H1 (cell line): ENCODE data around the gene ASB13. TPM values are rescaled to one million over a fixed set of nuclear protein-coding genes. Genes with fewer than 3 reads are reported as not detected.

Source experiments
- CTCF ChIA-PET: fragments of 300-600 bp; sonication (Branson Sonifier 250); formaldehyde crosslinking; loops from one replicate; lab custom pipeline; 2021; ENCODE audit not compliant: partially characterized antibody; lab: Charles Lee
- POLR2A ChIA-PET: fragments of 300-600 bp; sonication (Branson Sonifier 250); formaldehyde crosslinking; loops from one replicate; lab custom pipeline; 2021; ENCODE audit warnings: inconsistent platforms; ENCODE audit not compliant: partially characterized antibody; lab: Charles Lee
- DNase-seq, 2 experiments: peaks; one replicate each; pipeline versions ENCODE4 v3.0.0 to v3.0.0-alpha.2; 2010 to 2022; ENCODE audit warnings: low spot score in 2 of 2, low read depth in 1 of 2, mixed read lengths in 1 of 2
- FAIRE-seq: peaks from 2 replicates; lab custom pipeline; 2011; peaks lifted over from hg19 to GRCh38; lab: Jason Lieb, UNC
- H2AFZ ChIP-seq: 2 replicates; pipeline ENCODE4 v1.8.1; 2012; ENCODE audit warnings: low read length, inconsistent platforms
- H2AK5ac ChIP-seq: 2 replicates; pipeline ENCODE4 v1.6.1; 2013; ENCODE audit warnings: low read depth, low read length
- H2BK120ac ChIP-seq: replicated peaks from 2 replicates; pipeline ENCODE3; 2013; ENCODE audit warnings: low read depth, low read length, inconsistent platforms
- H2BK12ac ChIP-seq: 2 replicates; pipeline ENCODE4 v1.6.1; 2013; ENCODE audit warnings: low read depth, low read length
- H2BK15ac ChIP-seq: 2 replicates; pipeline ENCODE4 v1.6.1; 2013; ENCODE audit warnings: low read length
- H2BK20ac ChIP-seq: 2 replicates; pipeline ENCODE4 v1.6.1; 2013; ENCODE audit warnings: low read length
- H2BK5ac ChIP-seq: 2 replicates; pipeline ENCODE4 v1.6.1; 2013; ENCODE audit warnings: low read depth, low read length
- H3K14ac ChIP-seq: 2 replicates; pipeline ENCODE4 v1.6.1; 2013; ENCODE audit warnings: inconsistent platforms; ENCODE audit not compliant: insufficient read length
- H3K18ac ChIP-seq: 2 replicates; pipeline ENCODE4 v1.6.1; 2013; ENCODE audit warnings: low read length; ENCODE audit errors: extremely low read depth
- H3K23ac ChIP-seq: 2 replicates; pipeline ENCODE4 v1.6.1; 2013; ENCODE audit warnings: inconsistent platforms; ENCODE audit not compliant: insufficient read length
- H3K23me2 ChIP-seq: 2 replicates; pipeline ENCODE4 v1.6.1; 2013; ENCODE audit warnings: low read depth, low read length
- H3K27ac ChIP-seq: 2 replicates; pipeline ENCODE4 v1.6.1; 2011; ENCODE audit warnings: low read depth, low read length, inconsistent platforms
- H3K27me3 ChIP-seq, 4 experiments: replicated peaks in 1 of 4; 1 replicate in 1 of 4; 2 replicates in 3 of 4; pipeline versions ENCODE4 v1.6.1 to v1.8.1; 2011 to 2013; ENCODE audit warnings: low read length in 3 of 4, mild to moderate bottlenecking in 3 of 4, inconsistent platforms in 2 of 4, mixed read lengths in 2 of 4, moderate library complexity in 1 of 4; ENCODE audit not compliant: control insufficient read depth in 3 of 4, insufficient read depth in 3 of 4; ENCODE audit errors: extremely low read depth in 1 of 4
- H3K36me3 ChIP-seq, 4 experiments: 2 replicates each; pipeline versions ENCODE4 v1.6.1 to v1.8.1; 2011 to 2013; ENCODE audit warnings: mild to moderate bottlenecking in 4 of 4, low read length in 3 of 4, moderate library complexity in 2 of 4, control low read depth in 1 of 4, inconsistent platforms in 1 of 4; ENCODE audit not compliant: insufficient read depth in 4 of 4, control insufficient read depth in 2 of 4
- H3K4ac ChIP-seq: replicated peaks from 2 replicates; pipeline ENCODE3; 2013; ENCODE audit warnings: low read length, low read depth, mixed read lengths, inconsistent platforms; ENCODE audit not compliant: insufficient read length
- H3K4me1 ChIP-seq, 4 experiments: replicated peaks in 1 of 4; 1 replicate in 1 of 4; 2 replicates in 3 of 4; pipeline versions ENCODE4 v1.6.1 to v1.8.1; 2011 to 2013; ENCODE audit warnings: low read length in 3 of 4, inconsistent platforms in 2 of 4, mixed read lengths in 1 of 4; ENCODE audit not compliant: insufficient read depth in 4 of 4, control insufficient read depth in 3 of 4
- H3K4me2 ChIP-seq, 2 experiments: 2 replicates each; pipeline versions ENCODE4 v1.6.1 to v1.8.1; 2011 to 2013; ENCODE audit warnings: low read depth in 2 of 2, low read length in 2 of 2, control low read depth in 1 of 2, inconsistent platforms in 1 of 2, mild to moderate bottlenecking in 1 of 2; ENCODE audit not compliant: insufficient read depth in 1 of 2
- H3K4me3 ChIP-seq, 4 experiments: fragments of 200-600, 300-600 bp in 1 of 4; sonication (generic), shearing (Covaris generic), sonication (Bioruptor Twin) in 1 of 4; 2 replicates each; pipeline versions ENCODE4 v1.5.1 to v1.8.1; 2011 to 2016; ENCODE audit warnings: low read length in 4 of 4, low read depth in 3 of 4, control low read depth in 2 of 4, inconsistent platforms in 2 of 4, mild to moderate bottlenecking in 2 of 4, mixed read lengths in 1 of 4, moderate library complexity in 1 of 4; ENCODE audit not compliant: insufficient read depth in 2 of 4; ENCODE audit errors: extremely low read depth in 1 of 4
- H3K56ac ChIP-seq: replicated peaks from 2 replicates; pipeline ENCODE3; 2013; ENCODE audit warnings: low read depth, mild to moderate bottlenecking, mixed read lengths, low read length, inconsistent platforms; ENCODE audit not compliant: insufficient read length
- H3K79me1 ChIP-seq: 2 replicates; pipeline ENCODE4 v1.6.1; 2013; ENCODE audit warnings: low read depth, low read length, control low read depth
- H3K79me2 ChIP-seq, 2 experiments: 2 replicates each; pipeline versions ENCODE4 v1.6.1 to v1.8.1; 2012 to 2013; ENCODE audit warnings: low read length in 2 of 2, mild to moderate bottlenecking in 2 of 2, inconsistent platforms in 1 of 2; ENCODE audit not compliant: insufficient read depth in 2 of 2, control insufficient read depth in 1 of 2
- H3K9ac ChIP-seq, 4 experiments: replicated peaks in 1 of 4; 1 replicate in 1 of 4; 2 replicates in 3 of 4; pipeline versions ENCODE4 v1.6.1 to v1.8.1; 2011 to 2013; ENCODE audit warnings: low read depth in 3 of 4, low read length in 3 of 4, control low read depth in 2 of 4, mild to moderate bottlenecking in 2 of 4, moderate library complexity in 2 of 4, inconsistent platforms in 1 of 4; ENCODE audit errors: extremely low read depth in 1 of 4
- H3K9me3 ChIP-seq, 2 experiments: 2 replicates each; pipeline versions ENCODE4 v1.6.1 to v1.8.1; 2012 to 2013; ENCODE audit warnings: mild to moderate bottlenecking in 2 of 2, moderate library complexity in 2 of 2, control low read depth in 1 of 2, inconsistent platforms in 1 of 2, low read depth in 1 of 2, low read length in 1 of 2, mixed read lengths in 1 of 2; ENCODE audit not compliant: insufficient read depth in 2 of 2
- H4K20me1 ChIP-seq, 2 experiments: replicated peaks in 1 of 2; 2 replicates each; pipeline versions ENCODE3 to v1.8.1; 2011 to 2013; ENCODE audit warnings: inconsistent platforms in 2 of 2, low read length in 2 of 2, mild to moderate bottlenecking in 1 of 2; ENCODE audit not compliant: insufficient read depth in 2 of 2, control insufficient read depth in 1 of 2
- H4K5ac ChIP-seq: 2 replicates; pipeline ENCODE4 v1.6.1; 2013; ENCODE audit warnings: low read length, low read depth, mixed read lengths, inconsistent platforms; ENCODE audit not compliant: insufficient read length
- H4K8ac ChIP-seq: 2 replicates; pipeline ENCODE4 v1.8.0; 2013; ENCODE audit warnings: mild to moderate bottlenecking, moderate library complexity, low read length, inconsistent platforms; ENCODE audit not compliant: insufficient read depth; ENCODE audit errors: extremely low read depth
- H4K91ac ChIP-seq: replicated peaks from 2 replicates; pipeline ENCODE3; 2013; ENCODE audit warnings: low read length, mixed read lengths, inconsistent platforms; ENCODE audit not compliant: insufficient read length
- ATF2 ChIP-seq: IDR thresholded peaks from 2 replicates; pipeline ENCODE4 v1.6.1; 2012; ENCODE audit warnings: low read length, inconsistent platforms
- ATF3 ChIP-seq: IDR thresholded peaks from 2 replicates; pipeline ENCODE4 v1.6.1; 2011; ENCODE audit warnings: low read depth, mild to moderate bottlenecking, low read length; ENCODE audit not compliant: insufficient read depth
- FOSL1 ChIP-seq: IDR thresholded peaks from 2 replicates; pipeline ENCODE4 v1.6.1; 2011; ENCODE audit warnings: mild to moderate bottlenecking, low read depth, low read length, moderate library complexity; ENCODE audit not compliant: insufficient read depth
- RFX5 ChIP-seq: IDR thresholded peaks from 2 replicates; pipeline ENCODE4 v1.6.1; 2011; ENCODE audit warnings: low read depth, low read length, improper control_type of control experiment, borderline replicate concordance
- RNF2 ChIP-seq: fragments of 200-900, 300-1000 bp; sonication (generic); IDR thresholded peaks from 2 replicates; pipeline ENCODE4 v1.7.1; 2016; ENCODE audit warnings: borderline replicate concordance, low read depth, mild to moderate bottlenecking, antibody characterized with exemption, low read length; ENCODE audit not compliant: poor library complexity, severe bottlenecking; ENCODE audit errors: missing control alignments
- SP1 ChIP-seq: IDR thresholded peaks from 2 replicates; pipeline ENCODE4 v1.6.1; 2011; ENCODE audit warnings: low read depth, low read length
- YY1 ChIP-seq: IDR thresholded peaks from 2 replicates; pipeline ENCODE4 v1.6.1; 2011; ENCODE audit warnings: low read depth, mild to moderate bottlenecking, low read length
- WGBS, 2 experiments: shearing (Covaris generic) in 1 of 2; methylation state at CpG; one replicate each; pipeline versions ENCODE4 v1.1.6 to v1.1.7; 2013 to 2015; ENCODE audit warnings: low lambda C conversion rate in 2 of 2, mixed read lengths in 2 of 2, inconsistent platforms in 1 of 2, low coverage in 1 of 2, missing lambda C conversion rate in 1 of 2; ENCODE audit not compliant: insufficient replicate concordance in 2 of 2, insufficient coverage in 1 of 2, insufficient read length in 1 of 2; ENCODE audit errors: extremely low coverage in 1 of 2, missing lambda C conversion rate in 1 of 2; 5-methylcytosine and 5-hydroxymethylcytosine counted together
- polyA plus RNA-seq, 7 experiments: library from polyadenylated mRNA; depleted of rRNA in 3 of 7; stranded (reverse) in 5 of 7; unstranded in 2 of 7; fragments of >200 nt in 5 of 7; fragments of 200-250 nt in 2 of 7; gene quantifications; 1 replicate in 5 of 7; 2 replicates in 1 of 7; 4 replicates in 1 of 7; pipeline versions ENCODE4 v1.2.1 to v1.2.3, GENCODE V29; 2011 to 2013; ENCODE audit warnings: missing spikeins in 2 of 7, mixed read lengths in 2 of 7
- total RNA-seq: library from RNA; stranded (reverse); fragmentation: NEBNext Ultra II Directional; extraction: Animal tissue kit (Norgen Biotek cat#: 25700); gene quantifications from 2 replicates; pipeline ENCODE4 v1.2.1, GENCODE V29; 2021

Gene ASB13
- total and polyA plus RNA-seq, 2 of the 8 experiments (the other 6 are each of a cell fraction or from before 2014, with no cell fraction given), result 12.3 to 20.2 TPM

- Histone ChIP-seq H2BK12ac (0 out of 2 replicates have a peak overlapping the region, but pooled peaks have one; percentile 39), H4K5ac (no peak overlapping the region), H2AK5ac (no peak overlapping the region), H3K27me3 (0 out of 7 replicates have a peak, but pooled peaks cover 0 to under 1% (median 0%) of the 10 kb centered on the region in 4 experiments), H3K79me1 (peaks cover 10% of the 10 kb centered on the region), H3K27ac (no peak overlapping the region), H2BK20ac (no peak overlapping the region), H3K14ac (no peak overlapping the region), H3K4me1 (peaks cover 0 to 11% (median 7%) of the 10 kb centered on the region in 4 experiments; a peak in 6 of 7 replicates), H4K91ac (no peak overlapping the region), H3K4me2 (no peak overlapping the region), H4K8ac (no peak overlapping the region), H3K23me2 (no peaks in the 10 kb centered on the region; the same call in 1 of the 2 replicates), H4K20me1 (peaks cover 0 to 3% of the 10 kb centered on the region in 2 experiments), H2BK15ac (no peak overlapping the region), H3K4me3 (no peak overlapping the region), H3K23ac (no peak overlapping the region), H3K9ac (no peak overlapping the region), H3K18ac (no peak overlapping the region), H2BK5ac (peak overlapping the region; percentile 18; the same call in 1 of the 2 replicates), H3K56ac (no peak overlapping the region), H3K36me3 (peaks cover 0 to 2% (median 0%) of the 10 kb centered on the region in 4 experiments; a peak in 1 of 8 replicates), H2BK120ac (no peak overlapping the region), H2AFZ (no peak overlapping the region), H3K79me2 (peaks cover 0 to 3% of the 10 kb centered on the region in 2 experiments; a peak in 2 of 4 replicates), H3K4ac (no peak overlapping the region), H3K9me3 (no peaks in the 10 kb centered on the region)
- ChIA-PET POLR2A (interaction anchor here (4.5 kb wide), 1 partner anchor 10 kb away, joined by 16 read pairs; no protein-coding TSS in a partner anchor), CTCF (interaction anchor here (0.9 to 2.7 kb wide), 2 partner anchors 8 to 24 kb away, joined by 3 to 10 read pairs; no protein-coding TSS in a partner anchor)
- TF ChIP-seq SP1 (no peak), RNF2 (no peak), FOSL1 (no peak), ATF3 (no peak), RFX5 (no peak), ATF2 (no peak), YY1 (no peak)
- FAIRE-seq (no peak), DNase-seq (no peak)
- 73% methylated on average over 9 of the region's 10 CpGs; no CpG with 5 or more reads in 1 of the 2 experiments for WGBS, 2 experiments
Observed at GRCh38 chr10:5654218-5654755, 12.1 kb downstream of the ASB13 start.
